Measurements from ENCODE around the gene SCAF8. TPM values are rescaled to one million over a fixed set of nuclear protein-coding genes. Genes with fewer than 3 reads are reported as not detected.

The SCAF8 gene
- total RNA-seq, 1 experiment from 2014 or later: 44.8 TPM

DNA sequence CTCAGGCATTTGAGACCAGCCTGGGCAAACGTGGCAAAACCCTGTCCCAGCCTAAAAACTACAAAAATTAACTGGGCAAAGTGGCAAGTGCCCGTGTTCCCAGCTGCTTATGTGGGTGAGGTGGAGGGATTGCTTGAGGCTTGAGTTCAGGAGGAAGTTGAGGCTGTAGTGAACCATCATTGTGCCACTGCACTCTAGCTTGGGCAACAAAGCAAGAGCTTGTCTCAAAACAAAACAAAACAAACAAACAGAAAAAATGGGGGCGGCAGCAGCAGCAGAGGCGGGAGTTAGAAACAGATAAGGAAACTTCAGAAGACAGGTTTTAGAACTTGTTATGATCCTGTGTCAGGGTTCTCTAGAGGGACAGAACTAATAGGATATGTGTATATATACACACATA, 49.0 kb downstream of the SCAF8 start:
- H3K36me3 ChIP-seq (ENCODE audit: insufficient read depth, low read length): peaks cover 39% of the 10 kb centered on the region; the same call in 1 of the 2 replicates
- no peak overlapping the region for H3K4me3 ChIP-seq (ENCODE audit: low read length)
- peaks cover 28% of the 10 kb centered on the region for H3K4me1 ChIP-seq (ENCODE audit: low read length)
- H3K9me2 ChIP-seq (replicated peaks; ENCODE audit: insufficient read depth, low read length): no peaks in the 10 kb centered on the region
- no peak overlapping the region for H3K9ac ChIP-seq (ENCODE audit: low read length)
- no peaks in the 10 kb centered on the region for H4K20me1 ChIP-seq (ENCODE audit: insufficient read depth, low read depth, low read length)
- no peaks in the 10 kb centered on the region for H3K9me3 ChIP-seq (ENCODE audit: low read length)
- no peak overlapping the region for H2AFZ ChIP-seq (ENCODE audit: low read length)
- H3K27ac ChIP-seq (ENCODE audit: low read length): no peak overlapping the region
- H3K79me2 ChIP-seq (ENCODE audit: low read length): peaks cover 98% of the 10 kb centered on the region
- H3K27me3 ChIP-seq (ENCODE audit: low read length): no peaks in the 10 kb centered on the region
- no peak for DNase-seq
- H3K4me2 ChIP-seq (ENCODE audit: low read depth, low read length, poor library complexity, severe bottlenecking): no peak overlapping the region

- Histone ChIP-seq H3K9ac (ENCODE audit: low read length) (no peak overlapping the region), H2AFZ (ENCODE audit: low read length) (no peak overlapping the region), H3K4me3 (ENCODE audit: low read length) (no peak overlapping the region), H3K36me3 (ENCODE audit: insufficient read depth, low read length) (peaks cover 36% of the 10 kb centered on the region; the same call in 1 of the 2 replicates), H3K79me2 (ENCODE audit: low read length) (peaks cover 98% of the 10 kb centered on the region), H3K4me1 (ENCODE audit: low read length) (peaks cover 28% of the 10 kb centered on the region), H3K9me2 (replicated peaks; ENCODE audit: insufficient read depth, low read length) (no peaks in the 10 kb centered on the region), H3K4me2 (ENCODE audit: low read depth, low read length, poor library complexity, severe bottlenecking) (no peak overlapping the region), H3K9me3 (ENCODE audit: low read length) (no peaks in the 10 kb centered on the region), H4K20me1 (ENCODE audit: insufficient read depth, low read depth, low read length) (no peaks in the 10 kb centered on the region), H3K27me3 (ENCODE audit: low read length) (no peaks in the 10 kb centered on the region), H3K27ac (ENCODE audit: low read length) (0 out of 2 replicates have a peak overlapping the region, but pooled peaks have one; percentile 2)
- no peak for DNase-seq
Observed at GRCh38 chr6:154783229-154783628, 50.0 kb downstream of the SCAF8 start.

- Histone ChIP-seq H3K4me3 (ENCODE audit: low read length) (no peak overlapping the region), H3K36me3 (ENCODE audit: insufficient read depth, low read length) (peaks cover 29% of the 10 kb centered on the region; the same call in 1 of the 2 replicates), H3K9me3 (ENCODE audit: low read length) (no peaks in the 10 kb centered on the region), H4K20me1 (ENCODE audit: insufficient read depth, low read depth, low read length) (no peaks in the 10 kb centered on the region), H3K27ac (ENCODE audit: low read length) (no peak overlapping the region), H3K9ac (ENCODE audit: low read length) (no peak overlapping the region), H3K27me3 (ENCODE audit: low read length) (no peaks in the 10 kb centered on the region), H3K79me2 (ENCODE audit: low read length) (peaks cover 96% of the 10 kb centered on the region), H3K4me2 (ENCODE audit: low read depth, low read length, poor library complexity, severe bottlenecking) (no peak overlapping the region), H3K4me1 (ENCODE audit: low read length) (peaks cover 28% of the 10 kb centered on the region), H2AFZ (ENCODE audit: low read length) (no peak overlapping the region), H3K9me2 (replicated peaks; ENCODE audit: insufficient read depth, low read length) (no peaks in the 10 kb centered on the region)
- no peak for DNase-seq
Observed at GRCh38 chr6:154785075-154785474, 51.9 kb downstream of the SCAF8 start.

GRCh38 chr6:154786144-154786868, 53.1 kb downstream of the SCAF8 start:
- Histone ChIP-seq H3K9ac (ENCODE audit: low read length) (no peak overlapping the region), H3K4me2 (ENCODE audit: low read depth, low read length, poor library complexity, severe bottlenecking) (no peak overlapping the region), H3K4me3 (ENCODE audit: low read length) (no peak overlapping the region), H3K9me2 (replicated peaks; ENCODE audit: insufficient read depth, low read length) (no peaks in the 10 kb centered on the region), H3K79me2 (ENCODE audit: low read length) (peaks cover 94% of the 10 kb centered on the region), H3K9me3 (ENCODE audit: low read length) (no peaks in the 10 kb centered on the region), H3K27me3 (ENCODE audit: low read length) (no peaks in the 10 kb centered on the region), H3K36me3 (ENCODE audit: insufficient read depth, low read length) (peaks cover 27% of the 10 kb centered on the region; the same call in 1 of the 2 replicates), H4K20me1 (ENCODE audit: insufficient read depth, low read depth, low read length) (no peaks in the 10 kb centered on the region), H3K4me1 (ENCODE audit: low read length) (peaks cover 35% of the 10 kb centered on the region), H3K27ac (ENCODE audit: low read length) (no peak overlapping the region), H2AFZ (ENCODE audit: low read length) (no peak overlapping the region)
- no peak for DNase-seq

DNA sequence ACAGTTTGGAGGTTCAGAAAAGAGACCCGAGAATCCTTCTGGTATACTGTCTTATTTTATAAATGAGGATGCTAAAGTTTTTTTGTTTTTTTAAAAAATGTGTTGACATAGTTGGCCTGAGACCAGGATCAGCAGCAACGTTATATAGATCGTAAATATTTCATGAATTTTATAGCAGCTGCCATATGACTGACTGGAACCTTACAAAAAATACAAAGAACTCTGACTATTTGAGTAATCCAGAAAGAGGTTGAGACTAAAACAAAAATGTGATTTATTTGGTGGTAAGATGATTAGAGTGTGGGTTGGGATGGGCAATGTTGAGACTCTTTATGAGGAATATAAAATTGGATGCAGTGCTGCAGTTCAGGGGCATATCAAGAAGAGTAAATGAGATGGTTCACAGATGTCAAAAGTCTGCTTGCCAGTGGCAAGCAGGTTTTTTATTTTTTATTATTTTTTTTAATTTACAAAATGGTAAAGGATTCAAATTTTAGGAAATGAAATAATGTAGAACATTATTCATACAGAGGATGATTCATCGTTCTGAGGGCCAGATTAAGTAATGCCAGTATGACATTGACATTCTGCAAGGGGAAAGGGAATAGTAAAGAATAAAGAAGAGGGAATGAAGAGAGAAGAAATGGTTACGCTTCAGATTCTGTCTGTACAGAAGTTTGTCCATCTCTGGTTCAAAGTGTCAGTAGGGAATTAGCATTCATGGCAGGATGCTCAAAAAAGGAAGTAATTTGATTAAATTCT, 58.5 kb downstream of the SCAF8 start:
- no peak overlapping the region for H3K27ac ChIP-seq (ENCODE audit: low read length)

GRCh38 chr6:154792325-154792724, 59.1 kb downstream of the SCAF8 start:
- no peaks in the 10 kb centered on the region for H4K20me1 ChIP-seq (ENCODE audit: insufficient read depth, low read depth, low read length)
- no peak overlapping the region for H3K4me2 ChIP-seq (ENCODE audit: low read depth, low read length, poor library complexity, severe bottlenecking)
- H3K79me2 ChIP-seq (ENCODE audit: low read length): peaks cover 84% of the 10 kb centered on the region
- H3K9ac ChIP-seq (ENCODE audit: low read length): no peak overlapping the region
- no peak for DNase-seq
- H3K4me1 ChIP-seq (ENCODE audit: low read length): peaks cover 17% of the 10 kb centered on the region
- H3K9me3 ChIP-seq (ENCODE audit: low read length): no peaks in the 10 kb centered on the region
- H3K27me3 ChIP-seq (ENCODE audit: low read length): no peaks in the 10 kb centered on the region
- peaks cover 32% of the 10 kb centered on the region; the same call in 1 of the 2 replicates for H3K36me3 ChIP-seq (ENCODE audit: insufficient read depth, low read length)
- no peak overlapping the region for H2AFZ ChIP-seq (ENCODE audit: low read length)
- H3K27ac ChIP-seq (ENCODE audit: low read length): no peak overlapping the region
- no peaks in the 10 kb centered on the region for H3K9me2 ChIP-seq (replicated peaks; ENCODE audit: insufficient read depth, low read length)
- no peak overlapping the region for H3K4me3 ChIP-seq (ENCODE audit: low read length)

More for the DNA sequence above, 58.5 kb downstream of the SCAF8 start:
- H2AFZ ChIP-seq (ENCODE audit: low read length): no peak overlapping the region
- peaks cover 17% of the 10 kb centered on the region for H3K4me1 ChIP-seq (ENCODE audit: low read length)
- no peaks in the 10 kb centered on the region for H4K20me1 ChIP-seq (ENCODE audit: insufficient read depth, low read depth, low read length)
- H3K27me3 ChIP-seq (ENCODE audit: low read length): no peaks in the 10 kb centered on the region
- no peak overlapping the region for H3K4me3 ChIP-seq (ENCODE audit: low read length)
- DNase-seq: no peak
- no peaks in the 10 kb centered on the region for H3K9me3 ChIP-seq (ENCODE audit: low read length)
- no peaks in the 10 kb centered on the region for H3K9me2 ChIP-seq (replicated peaks; ENCODE audit: insufficient read depth, low read length)
- H3K4me2 ChIP-seq (ENCODE audit: low read depth, low read length, poor library complexity, severe bottlenecking): no peak overlapping the region
- peaks cover 32% of the 10 kb centered on the region; the same call in 1 of the 2 replicates for H3K36me3 ChIP-seq (ENCODE audit: insufficient read depth, low read length)
- no peak overlapping the region for H3K9ac ChIP-seq (ENCODE audit: low read length)
- peaks cover 86% of the 10 kb centered on the region for H3K79me2 ChIP-seq (ENCODE audit: low read length)

- Histone ChIP-seq H3K79me2 (ENCODE audit: low read length) (peaks cover 83% of the 10 kb centered on the region), H3K4me1 (ENCODE audit: low read length) (peaks cover 17% of the 10 kb centered on the region), H3K36me3 (ENCODE audit: insufficient read depth, low read length) (peaks cover 29% of the 10 kb centered on the region; the same call in 1 of the 2 replicates), H4K20me1 (ENCODE audit: insufficient read depth, low read depth, low read length) (no peaks in the 10 kb centered on the region), H3K4me3 (ENCODE audit: low read length) (no peak overlapping the region), H3K27ac (ENCODE audit: low read length) (no peak overlapping the region), H3K27me3 (ENCODE audit: low read length) (no peaks in the 10 kb centered on the region), H3K4me2 (ENCODE audit: low read depth, low read length, poor library complexity, severe bottlenecking) (no peak overlapping the region), H3K9ac (ENCODE audit: low read length) (no peak overlapping the region), H3K9me2 (replicated peaks; ENCODE audit: insufficient read depth, low read length) (no peaks in the 10 kb centered on the region), H3K9me3 (ENCODE audit: low read length) (no peaks in the 10 kb centered on the region), H2AFZ (ENCODE audit: low read length) (no peak overlapping the region)
- no peak for DNase-seq
Observed at GRCh38 chr6:154792761-154793160, 59.5 kb downstream of the SCAF8 start.

DNA sequence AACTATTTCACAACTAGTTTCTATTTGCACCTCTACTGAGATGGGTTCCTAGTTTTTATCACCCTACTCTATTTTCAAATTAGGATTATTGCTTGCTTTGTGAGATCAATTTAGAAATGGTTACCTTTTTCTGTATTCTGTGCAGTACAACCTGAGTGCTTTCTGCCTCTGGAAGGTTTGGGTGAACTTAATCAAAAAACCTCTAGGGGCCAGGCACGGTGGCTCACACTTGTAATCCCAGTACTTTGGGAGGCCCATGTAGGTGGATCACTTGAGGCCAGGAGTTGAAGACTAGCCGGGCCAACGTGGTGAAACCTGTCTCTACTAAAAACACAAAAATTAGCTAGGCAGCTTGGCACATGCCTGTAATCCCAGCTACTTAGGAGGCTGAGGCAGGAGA, 63.3 kb downstream of the SCAF8 start:
- no peak overlapping the region for H3K27ac ChIP-seq (ENCODE audit: low read length)
- H3K9ac ChIP-seq (ENCODE audit: low read length): no peak overlapping the region
- no peak overlapping the region for H2AFZ ChIP-seq (ENCODE audit: low read length)
- no peak overlapping the region for H3K4me3 ChIP-seq (ENCODE audit: low read length)
- no peak overlapping the region for H3K4me2 ChIP-seq (ENCODE audit: low read depth, low read length, poor library complexity, severe bottlenecking)
- H3K9me3 ChIP-seq (ENCODE audit: low read length): no peaks in the 10 kb centered on the region
- H3K27me3 ChIP-seq (ENCODE audit: low read length): no peaks in the 10 kb centered on the region
- no peaks in the 10 kb centered on the region for H3K9me2 ChIP-seq (replicated peaks; ENCODE audit: insufficient read depth, low read length)
- DNase-seq: no peak
- peaks cover 31% of the 10 kb centered on the region for H3K4me1 ChIP-seq (ENCODE audit: low read length)
- peaks cover 80% of the 10 kb centered on the region for H3K79me2 ChIP-seq (ENCODE audit: low read length)
- H4K20me1 ChIP-seq (ENCODE audit: insufficient read depth, low read depth, low read length): no peaks in the 10 kb centered on the region
- H3K36me3 ChIP-seq (ENCODE audit: insufficient read depth, low read length): peaks cover 26% of the 10 kb centered on the region; the same call in 1 of the 2 replicates

All from Karpas-422 (cell line).